Measurements from ENCODE around the gene PDE4D. TPM values are rescaled to one million over a fixed set of nuclear protein-coding genes. Genes with fewer than 3 reads are reported as not detected.

The PDE4D gene
- total RNA-seq, 1 donor from 2014 or later = 34.5 TPM

DNA sequence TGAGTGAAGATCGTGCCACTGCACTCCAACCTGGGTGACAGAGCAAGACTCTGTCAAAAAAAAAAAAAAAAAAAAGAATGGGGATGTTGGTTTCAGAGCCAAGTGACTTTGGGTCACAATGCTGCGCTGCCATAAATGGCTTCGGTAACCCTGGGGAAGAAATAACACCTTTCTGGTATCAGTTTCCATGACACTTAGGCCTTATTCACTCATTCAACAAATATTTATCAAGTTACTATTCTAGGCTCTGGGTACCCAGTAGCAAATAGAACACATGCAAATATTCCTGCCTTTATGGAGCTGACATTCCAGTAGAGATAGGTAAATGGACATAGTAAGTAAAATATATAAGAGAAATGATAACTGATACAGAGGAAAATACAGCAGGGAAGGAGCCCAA lies 454.2 kb downstream of the PDE4D start:
- TF ChIP-seq, protein P1, sequence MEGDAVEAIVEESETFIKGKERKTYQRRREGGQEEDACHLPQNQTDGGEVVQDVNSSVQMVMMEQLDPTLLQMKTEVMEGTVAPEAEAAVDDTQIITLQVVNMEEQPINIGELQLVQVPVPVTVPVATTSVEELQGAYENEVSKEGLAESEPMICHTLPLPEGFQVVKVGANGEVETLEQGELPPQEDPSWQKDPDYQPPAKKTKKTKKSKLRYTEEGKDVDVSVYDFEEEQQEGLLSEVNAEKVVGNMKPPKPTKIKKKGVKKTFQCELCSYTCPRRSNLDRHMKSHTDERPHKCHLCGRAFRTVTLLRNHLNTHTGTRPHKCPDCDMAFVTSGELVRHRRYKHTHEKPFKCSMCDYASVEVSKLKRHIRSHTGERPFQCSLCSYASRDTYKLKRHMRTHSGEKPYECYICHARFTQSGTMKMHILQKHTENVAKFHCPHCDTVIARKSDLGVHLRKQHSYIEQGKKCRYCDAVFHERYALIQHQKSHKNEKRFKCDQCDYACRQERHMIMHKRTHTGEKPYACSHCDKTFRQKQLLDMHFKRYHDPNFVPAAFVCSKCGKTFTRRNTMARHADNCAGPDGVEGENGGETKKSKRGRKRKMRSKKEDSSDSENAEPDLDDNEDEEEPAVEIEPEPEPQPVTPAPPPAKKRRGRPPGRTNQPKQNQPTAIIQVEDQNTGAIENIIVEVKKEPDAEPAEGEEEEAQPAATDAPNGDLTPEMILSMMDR (IDR thresholded peaks at IDR 0.05; ENCODE audit: borderline replicate concordance) = no peak
- Histone ChIP-seq H3K27me3 (ENCODE audit: low read depth) (no peaks in the 10 kb centered on the region), H3K4me1 (no peaks in the 10 kb centered on the region), H3K27ac (replicated peaks) (no peak overlapping the region), H3K36me3 (no peaks in the 10 kb centered on the region), H3K9me3 (replicated peaks) (no peaks in the 10 kb centered on the region), H3K4me3 (no peak overlapping the region)
- DNase-seq = no peak
- intact Hi-C loops (cut with micrococcal nuclease) = no loop called here

DNA sequence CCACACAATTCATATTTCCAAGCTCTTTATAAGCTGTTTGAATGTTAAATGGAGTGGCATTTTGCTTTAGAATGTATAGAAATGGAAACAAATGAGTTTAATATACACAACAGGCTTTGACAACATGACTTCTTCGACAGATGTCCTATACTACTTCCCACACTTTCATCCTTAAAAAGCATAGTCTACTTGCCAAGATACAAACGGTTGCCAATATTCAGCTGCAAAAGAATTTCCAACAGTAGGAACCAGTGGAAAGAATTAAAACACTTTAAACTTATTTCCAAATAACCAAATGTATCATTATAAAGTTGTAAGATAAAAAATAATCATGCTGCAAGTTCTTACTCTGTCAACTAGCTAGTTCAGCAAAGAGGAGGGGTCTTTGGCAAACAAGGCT lies 456.4 kb downstream of the PDE4D start:
- Histone ChIP-seq H3K4me3 (no peak overlapping the region), H3K27me3 (ENCODE audit: low read depth) (no peaks in the 10 kb centered on the region), H3K36me3 (no peaks in the 10 kb centered on the region), H3K9me3 (replicated peaks) (no peaks in the 10 kb centered on the region), H3K4me1 (no peaks in the 10 kb centered on the region), H3K27ac (replicated peaks) (no peak overlapping the region)
- TF ChIP-seq, protein P1 (IDR thresholded peaks at IDR 0.05; ENCODE audit: borderline replicate concordance) = no peak
- no peak for DNase-seq
- intact Hi-C loops (cut with micrococcal nuclease) = no loop called here

DNA sequence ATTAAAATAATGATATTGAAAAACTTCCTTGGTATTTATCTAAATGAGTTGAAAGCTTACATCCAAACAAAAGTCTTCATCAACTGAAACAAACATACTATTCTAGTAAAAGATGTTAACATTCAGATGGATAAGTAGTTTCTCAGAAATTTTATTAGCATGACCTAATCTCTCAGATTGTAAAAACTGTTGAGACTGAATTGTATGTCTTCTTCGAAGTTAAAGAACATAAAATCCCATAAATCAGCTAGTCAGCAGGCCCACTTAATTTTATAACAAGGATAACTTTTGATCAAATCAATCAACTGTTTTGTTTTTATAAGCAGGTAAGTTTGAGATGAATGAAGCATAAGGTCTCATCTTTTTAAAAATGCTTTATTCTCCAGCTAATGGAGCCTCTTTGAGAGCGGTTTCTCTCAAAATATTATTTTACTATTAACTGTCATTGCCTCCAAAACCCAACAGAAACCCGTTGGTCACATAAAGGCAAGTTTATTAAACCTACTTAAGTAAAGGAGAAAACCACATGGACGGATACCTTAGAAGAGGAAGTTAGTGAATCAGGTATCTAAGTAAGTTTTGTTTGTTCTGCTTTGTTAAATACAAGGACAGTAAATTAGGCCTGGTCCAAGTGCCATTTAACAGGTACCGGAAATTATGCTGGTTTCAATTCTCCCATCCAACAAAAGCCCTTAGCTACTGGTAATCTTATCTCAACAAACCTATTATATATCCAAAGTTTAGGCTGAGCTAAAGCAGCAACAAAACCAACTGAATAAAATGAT lies 457.0 kb downstream of the PDE4D start:
- no peaks in the 10 kb centered on the region for H3K9me3 ChIP-seq (replicated peaks)
- no peak overlapping the region for H3K27ac ChIP-seq (replicated peaks)
- DNase-seq = no peak
- no peak overlapping the region for H3K4me3 ChIP-seq
- H3K27me3 ChIP-seq (ENCODE audit: low read depth) = no peaks in the 10 kb centered on the region
- intact Hi-C loops (cut with micrococcal nuclease) = no loop called here
- no peaks in the 10 kb centered on the region for H3K36me3 ChIP-seq
- TF ChIP-seq, protein P1 (IDR thresholded peaks at IDR 0.05; ENCODE audit: borderline replicate concordance) = no peak
- H3K4me1 ChIP-seq = no peaks in the 10 kb centered on the region

DNA sequence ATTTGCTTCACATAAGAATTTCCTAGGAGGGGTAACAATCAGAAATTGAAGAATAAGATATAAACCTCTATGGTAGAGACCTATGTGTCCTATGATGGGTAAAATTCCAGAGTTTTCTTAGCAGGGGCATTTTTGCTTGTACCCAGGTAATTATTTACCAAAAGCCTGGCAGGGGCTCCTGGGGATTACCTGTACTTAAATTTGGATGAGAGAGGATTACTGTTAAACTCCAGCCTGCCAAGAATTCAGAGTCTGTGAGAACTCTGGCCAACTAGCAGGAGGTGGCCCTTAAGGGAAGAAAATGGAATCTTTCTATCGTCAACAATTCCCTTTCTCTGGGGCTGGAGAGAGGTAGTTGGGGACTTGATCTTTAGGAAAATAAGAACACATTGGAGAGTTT lies 460.4 kb downstream of the PDE4D start:
- Histone ChIP-seq H3K4me3 (no peak overlapping the region), H3K36me3 (no peaks in the 10 kb centered on the region), H3K27me3 (ENCODE audit: low read depth) (no peaks in the 10 kb centered on the region), H3K4me1 (no peaks in the 10 kb centered on the region), H3K27ac (replicated peaks) (no peak overlapping the region), H3K9me3 (replicated peaks) (no peaks in the 10 kb centered on the region)
- no peak for DNase-seq
- TF ChIP-seq, protein P1 (IDR thresholded peaks at IDR 0.05; ENCODE audit: borderline replicate concordance) = no peak
- intact Hi-C loops (cut with micrococcal nuclease) = no loop called here

DNA sequence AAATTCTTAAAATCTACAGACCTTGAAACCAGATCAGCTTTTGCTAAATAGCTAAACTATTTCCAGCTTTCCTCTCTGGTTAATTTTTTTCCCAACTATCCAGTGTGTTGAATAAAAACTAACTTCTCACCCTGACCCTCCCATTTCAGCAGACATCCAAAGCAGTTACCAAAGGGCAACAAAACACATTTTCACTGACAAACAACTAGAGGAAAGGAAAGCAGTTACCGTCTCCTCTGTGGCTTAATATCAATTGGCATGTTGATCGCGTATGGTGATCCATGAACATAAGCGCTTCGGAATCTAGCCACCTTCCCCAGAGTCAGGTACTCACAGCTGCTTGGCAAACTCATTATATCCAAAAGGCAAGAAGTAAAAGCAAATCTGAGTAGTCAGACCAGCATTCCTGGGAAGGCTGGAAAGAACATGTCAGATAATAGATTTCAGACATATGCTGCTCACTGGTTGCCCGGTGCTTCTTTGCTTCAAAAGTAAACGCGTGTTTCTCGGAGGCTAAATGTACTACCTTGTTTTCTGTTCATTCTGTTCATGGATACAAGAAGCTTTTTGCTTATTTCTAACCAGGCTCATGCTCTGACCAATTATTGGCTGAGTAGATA lies 463.4 kb downstream of the PDE4D start:
- TF ChIP-seq, protein P1 (IDR thresholded peaks at IDR 0.05; ENCODE audit: borderline replicate concordance) = no peak
- no peak for DNase-seq
- H3K9me3 ChIP-seq (replicated peaks) = no peaks in the 10 kb centered on the region
- intact Hi-C loops (cut with micrococcal nuclease) = no loop called here
- no peaks in the 10 kb centered on the region for H3K27me3 ChIP-seq (ENCODE audit: low read depth)
- H3K4me1 ChIP-seq = no peaks in the 10 kb centered on the region
- no peaks in the 10 kb centered on the region for H3K36me3 ChIP-seq
- H3K4me3 ChIP-seq = no peak overlapping the region
- no peak overlapping the region for H3K27ac ChIP-seq (replicated peaks)

Measured in left ventricle myocardium inferior (tissue), 1 donor.